Fibroblast of villous mesenchyme (primary cell): ENCODE results near the gene LCN6. TPM values are rescaled to one million over a fixed set of nuclear protein-coding genes. Genes with fewer than 3 reads are reported as not detected.

Experiments
- DNase-seq: peaks from one replicate; pipeline ENCODE4 v3.0.0-alpha.2; 2010; ENCODE audit warnings: low read depth
- H3K4me3 ChIP-seq: 2 replicates; pipeline ENCODE4 v1.5.1; 2011; ENCODE audit warnings: low read depth, mild to moderate bottlenecking, low read length
- CTCF ChIP-seq: IDR thresholded peaks from 2 replicates; pipeline ENCODE4 v1.5.1; 2012; ENCODE audit warnings: low read depth, mild to moderate bottlenecking, low read length; ENCODE audit not compliant: insufficient read depth
- total RNA-seq: library from RNA; depleted of rRNA; stranded (reverse); fragments of >200 nt; gene quantifications from 2 replicates; pipeline ENCODE4 v1.2.3, GENCODE V29; 2012

The LCN6 gene
- total RNA-seq, 1 donor, result not detected

GRCh38 chr9:136734837-136735496 lies 13.4 kb downstream of the LCN6 start:
- no peak for TF ChIP-seq CTCF
- DNase-seq, result no peak
- H3K4me3 ChIP-seq, result no peak overlapping the region

- DNase-seq, result no peak
- TF ChIP-seq CTCF, result no peak
- H3K4me3 ChIP-seq, result no peak overlapping the region
Measured at GRCh38 chr9:136733611-136734010, 14.7 kb downstream of the LCN6 start.

GRCh38 chr9:136732444-136733178 lies 15.7 kb downstream of the LCN6 start:
- H3K4me3 ChIP-seq, result no peak overlapping the region
- TF ChIP-seq CTCF, result no peak
- DNase-seq, result no peak

- TF ChIP-seq CTCF, result no peak
- H3K4me3 ChIP-seq, result no peak overlapping the region
- DNase-seq, result no peak
Measured at GRCh38 chr9:136729926-136730325, 18.4 kb downstream of the LCN6 start.

GRCh38 chr9:136729144-136729543 lies 19.2 kb downstream of the LCN6 start:
- no peak for TF ChIP-seq CTCF
- H3K4me3 ChIP-seq, result peak overlapping the region; percentile 95
- DNase-seq, result no peak

- TF ChIP-seq CTCF, result no peak
Measured at GRCh38 chr9:136728548-136729123, 19.7 kb downstream of the LCN6 start.

More at GRCh38 chr9:136728548-136729123, 19.7 kb downstream of the LCN6 start:
- H3K4me3 ChIP-seq, result peak overlapping the region; percentile 95
- peak; percentile 54 for DNase-seq
